Caco-2 (cell line): ENCODE results near the gene CDS2. TPM values are rescaled to one million over a fixed set of nuclear protein-coding genes. Genes with fewer than 3 reads are reported as not detected.

Experiments
- BruUV-seq: library from RNA; stranded (reverse); fragments of 400-500 nt; replicated peaks from 2 replicates; lab custom pipeline; 2021; lab: Mats Ljungman, UMichigan
- CTCF ChIA-PET: fragments of 300-600 bp; sonication (Branson Sonifier 250); formaldehyde crosslinking; loops from one replicate; lab custom pipeline; 2022; ENCODE audit warnings: antibody characterized with exemption; lab: Charles Lee
- POLR2A ChIA-PET: fragments of 300-600 bp; sonication (Branson Sonifier 250); formaldehyde crosslinking; loops from one replicate; lab custom pipeline; 2022; ENCODE audit warnings: antibody characterized with exemption; lab: Charles Lee
- DNase-seq, 2 experiments: peaks; one replicate each; pipeline versions ENCODE4 v3.0.0 to v3.0.0-alpha.2; 2020 to 2022
- H3K27me3 ChIP-seq: replicated peaks from 2 replicates; pipeline ENCODE4 v1.6.0; 2011; ENCODE audit warnings: low read length; ENCODE audit not compliant: control insufficient read depth, insufficient read depth
- H3K36me3 ChIP-seq: 2 replicates; pipeline ENCODE4 v1.5.1; 2011; ENCODE audit warnings: low read length; ENCODE audit not compliant: control insufficient read depth, insufficient read depth
- H3K4me1 ChIP-seq: fragments of 250-450 bp; sonication (Bioruptor Pico); 2 replicates; pipeline ENCODE4 v1.5.1; 2020; ENCODE audit warnings: mild to moderate bottlenecking
- H3K4me3 ChIP-seq: 2 replicates; pipeline ENCODE4 v1.5.1; 2011; ENCODE audit warnings: low read depth, mild to moderate bottlenecking, control low read depth, low read length
- H3K9me3 ChIP-seq: fragments of 250-450 bp; sonication (Bioruptor Pico); 2 replicates; pipeline ENCODE4 v1.5.1; 2020; ENCODE audit warnings: mild to moderate bottlenecking, moderate library complexity
- H3K27ac Mint-ChIP-seq: one replicate; pipeline ENCODE4 v1.8.0; 2022; ENCODE audit warnings: mixed read lengths; ENCODE audit not compliant: unreplicated experiment
- H3K27me3 Mint-ChIP-seq: one replicate; pipeline ENCODE4 v1.8.0; 2022; ENCODE audit warnings: mixed read lengths; ENCODE audit not compliant: insufficient read depth, unreplicated experiment
- H3K36me3 Mint-ChIP-seq: one replicate; pipeline ENCODE4 v1.8.0; 2022; ENCODE audit warnings: mild to moderate bottlenecking, mixed read lengths; ENCODE audit not compliant: insufficient read depth, unreplicated experiment
- H3K4me1 Mint-ChIP-seq: one replicate; pipeline ENCODE4 v1.8.0; 2022; ENCODE audit warnings: low read depth, mixed read lengths; ENCODE audit not compliant: unreplicated experiment
- H3K4me3 Mint-ChIP-seq: one replicate; pipeline ENCODE4 v1.8.0; 2022; ENCODE audit warnings: mild to moderate bottlenecking, moderate library complexity, mixed read lengths; ENCODE audit not compliant: unreplicated experiment
- H3K9me3 Mint-ChIP-seq: one replicate; pipeline ENCODE4 v1.8.0; 2022; ENCODE audit warnings: mixed read lengths; ENCODE audit not compliant: unreplicated experiment
- intact Hi-C: fragments of 100-400 bp; cut with micrococcal nuclease; formaldehyde crosslinking; loops from one replicate; pipeline ENCODE4 v1.10.0; 2022; ENCODE audit not compliant: unreplicated experiment
- total RNA-seq: library from RNA; stranded (reverse); gene quantifications from 2 replicates; pipeline ENCODE4 v1.2.3, GENCODE V29; 2022
- TF ChIP-seq, protein P1 (sequence below), 2 experiments: fragments of 200-600 bp in 1 of 2; IDR thresholded peaks; 1 replicate in 1 of 2; 2 replicates in 1 of 2; pipeline versions ENCODE4 v1.5.1 to v1.8.0; 2011 to 2022; ENCODE audit warnings: antibody characterized with exemption in 1 of 2, control low read depth in 1 of 2, inconsistent platforms in 1 of 2, low read depth in 1 of 2, low read length in 1 of 2, mild to moderate bottlenecking in 1 of 2, moderate library complexity in 1 of 2; ENCODE audit not compliant: insufficient read depth in 1 of 2, severe bottlenecking in 1 of 2, unreplicated experiment in 1 of 2

The CDS2 gene
- total RNA-seq, 1 experiment from 2014 or later = 53.8 TPM

DNA sequence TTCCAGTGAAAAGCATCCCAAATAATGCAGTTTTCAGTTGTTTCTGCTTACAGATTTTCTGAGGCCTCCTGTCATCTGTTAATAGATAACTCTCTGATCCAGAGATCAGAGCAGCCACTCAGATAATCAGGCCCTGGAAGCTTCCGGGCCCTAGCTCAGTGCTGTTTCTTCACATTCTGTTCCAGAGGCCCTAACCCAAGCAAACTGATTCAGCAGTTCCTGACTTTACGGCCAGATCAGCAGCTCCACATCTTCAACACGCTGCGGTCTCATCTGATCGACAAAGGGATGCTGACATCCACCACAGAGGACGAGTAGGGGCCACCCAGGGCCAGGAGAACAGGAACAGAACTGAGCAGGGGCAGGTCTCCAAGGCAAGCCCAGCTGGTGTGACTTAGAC is 63.1 kb downstream of the CDS2 start:
- DNase-seq = no peak
- intact Hi-C loops = loop anchor here (10.0 kb wide), 1 partner anchor 585 kb away; no protein-coding TSS in a partner anchor
- ChIA-PET POLR2A (no interaction called here), CTCF (interaction anchor here (1.4 kb wide), 1 partner anchor 63 kb away, joined by 14 read pairs; the partner anchor contains the start of gene CDS2)
- H3K9me3 Mint-ChIP-seq = no peaks in the 10 kb centered on the region
- Histone ChIP-seq H3K4me1 (no peaks in the 10 kb centered on the region), H3K27me3 (no peaks in the 10 kb centered on the region), H3K36me3 (peaks cover 2% of the 10 kb centered on the region), H3K4me3 (no peak overlapping the region), H3K9me3 (no peaks in the 10 kb centered on the region)
- no peak overlapping the region for H3K4me3 Mint-ChIP-seq
- H3K4me1 Mint-ChIP-seq = no peaks in the 10 kb centered on the region
- BruUV-seq = no TSS peak
- peaks cover 14% of the 10 kb centered on the region for H3K36me3 Mint-ChIP-seq
- TF ChIP-seq, protein P1, sequence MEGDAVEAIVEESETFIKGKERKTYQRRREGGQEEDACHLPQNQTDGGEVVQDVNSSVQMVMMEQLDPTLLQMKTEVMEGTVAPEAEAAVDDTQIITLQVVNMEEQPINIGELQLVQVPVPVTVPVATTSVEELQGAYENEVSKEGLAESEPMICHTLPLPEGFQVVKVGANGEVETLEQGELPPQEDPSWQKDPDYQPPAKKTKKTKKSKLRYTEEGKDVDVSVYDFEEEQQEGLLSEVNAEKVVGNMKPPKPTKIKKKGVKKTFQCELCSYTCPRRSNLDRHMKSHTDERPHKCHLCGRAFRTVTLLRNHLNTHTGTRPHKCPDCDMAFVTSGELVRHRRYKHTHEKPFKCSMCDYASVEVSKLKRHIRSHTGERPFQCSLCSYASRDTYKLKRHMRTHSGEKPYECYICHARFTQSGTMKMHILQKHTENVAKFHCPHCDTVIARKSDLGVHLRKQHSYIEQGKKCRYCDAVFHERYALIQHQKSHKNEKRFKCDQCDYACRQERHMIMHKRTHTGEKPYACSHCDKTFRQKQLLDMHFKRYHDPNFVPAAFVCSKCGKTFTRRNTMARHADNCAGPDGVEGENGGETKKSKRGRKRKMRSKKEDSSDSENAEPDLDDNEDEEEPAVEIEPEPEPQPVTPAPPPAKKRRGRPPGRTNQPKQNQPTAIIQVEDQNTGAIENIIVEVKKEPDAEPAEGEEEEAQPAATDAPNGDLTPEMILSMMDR (IDR thresholded peaks at IDR 0.05; ENCODE audit: insufficient read depth in 1 of 2, low read depth in 1 of 2, low read length in 1 of 2, severe bottlenecking in 1 of 2, unreplicated experiment in 1 of 2) = no peak
- H3K27me3 Mint-ChIP-seq = no peaks in the 10 kb centered on the region
- no peak overlapping the region for H3K27ac Mint-ChIP-seq

DNA sequence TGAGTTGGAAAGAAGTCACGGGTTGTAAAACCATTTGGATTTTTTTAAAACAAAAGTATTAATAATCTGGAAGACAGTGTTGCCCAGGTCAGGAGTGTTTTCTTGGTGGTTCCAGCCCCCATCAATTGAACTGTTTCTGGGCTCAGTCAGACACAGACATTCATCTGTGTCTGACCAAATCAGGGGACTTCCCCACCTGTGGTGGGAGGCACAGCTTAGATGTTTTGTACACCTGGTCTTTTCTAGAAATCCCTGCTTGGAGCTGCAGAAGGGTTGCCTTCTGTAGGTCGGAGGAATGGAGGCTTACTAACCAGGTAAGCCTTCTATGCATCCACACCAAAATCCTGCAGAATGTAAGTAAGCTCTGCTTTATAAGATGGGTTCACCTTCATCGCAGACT is 63.6 kb downstream of the CDS2 start:
- Mint-ChIP-seq H3K4me1 (no peaks in the 10 kb centered on the region), H3K4me3 (no peak overlapping the region), H3K27ac (no peak overlapping the region), H3K9me3 (no peaks in the 10 kb centered on the region), H3K36me3 (peaks cover 14% of the 10 kb centered on the region), H3K27me3 (no peaks in the 10 kb centered on the region)
- Histone ChIP-seq H3K4me1 (no peaks in the 10 kb centered on the region), H3K27me3 (no peaks in the 10 kb centered on the region), H3K4me3 (no peak overlapping the region), H3K9me3 (no peaks in the 10 kb centered on the region), H3K36me3 (peaks cover 2% of the 10 kb centered on the region)
- POLR2A ChIA-PET = no interaction called here
- CTCF ChIA-PET = interaction anchor here (1.4 kb wide), 1 partner anchor 64 kb away, joined by 14 read pairs; the partner anchor contains the start of gene CDS2
- DNase-seq = no peak
- intact Hi-C loops = loop anchor here (10.0 kb wide), 1 partner anchor 586 kb away; no protein-coding TSS in a partner anchor
- BruUV-seq = TSS peak; percentile 10
- TF ChIP-seq, protein P1 (IDR thresholded peaks at IDR 0.05; ENCODE audit: insufficient read depth in 1 of 2, low read depth in 1 of 2, low read length in 1 of 2, severe bottlenecking in 1 of 2, unreplicated experiment in 1 of 2) = no peak

DNA sequence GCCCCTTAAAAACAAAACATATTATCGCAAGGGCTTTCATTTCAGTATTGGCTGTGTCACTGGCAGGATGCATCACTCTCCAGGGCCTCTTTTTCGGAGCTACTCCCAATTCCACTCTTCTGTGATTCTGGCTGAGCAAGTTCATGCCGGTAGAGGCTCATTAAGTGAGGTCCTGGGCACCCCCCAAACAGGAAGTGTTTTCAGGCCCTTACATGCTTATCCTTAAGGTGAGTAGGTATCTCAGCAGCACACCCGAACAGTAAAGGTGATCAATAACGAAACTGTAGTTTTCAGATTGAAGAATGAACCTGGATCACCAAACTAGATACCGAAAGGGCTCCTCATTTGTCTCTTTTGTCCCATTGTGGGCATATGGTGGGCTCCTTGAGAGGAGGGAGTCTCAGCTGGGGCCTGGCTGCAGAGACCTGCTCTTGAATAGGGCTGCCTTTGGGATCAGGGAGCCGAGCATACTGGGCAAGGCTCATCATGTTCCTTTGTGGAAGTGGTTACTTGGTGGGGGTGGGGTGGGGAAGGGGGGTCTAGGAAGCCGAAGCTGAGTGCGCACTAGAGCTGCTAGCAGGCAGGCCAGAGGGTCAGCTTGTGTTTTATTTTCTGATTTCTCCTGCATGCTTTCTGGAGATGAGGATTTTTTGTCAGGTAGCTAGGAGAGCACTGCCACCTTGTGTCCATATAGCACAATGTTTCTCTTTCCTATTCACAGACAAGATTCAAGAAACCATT is 65.2 kb downstream of the CDS2 start:
- H3K27me3 Mint-ChIP-seq = no peaks in the 10 kb centered on the region
- TF ChIP-seq, protein P1 (IDR thresholded peaks at IDR 0.05; ENCODE audit: insufficient read depth in 1 of 2, low read depth in 1 of 2, low read length in 1 of 2, severe bottlenecking in 1 of 2, unreplicated experiment in 1 of 2) = peak; percentile 80 to 81
- H3K4me1 Mint-ChIP-seq = no peaks in the 10 kb centered on the region
- Histone ChIP-seq H3K4me1 (no peaks in the 10 kb centered on the region), H3K4me3 (no peak overlapping the region), H3K27me3 (no peaks in the 10 kb centered on the region), H3K36me3 (no peaks in the 10 kb centered on the region; the same call in 1 of the 2 replicates), H3K9me3 (no peaks in the 10 kb centered on the region)
- peaks cover 21% of the 10 kb centered on the region for H3K36me3 Mint-ChIP-seq
- intact Hi-C loops = loop anchor here (1.0 to 10.0 kb wide), 2 partner anchors 66 to 587 kb away; no protein-coding TSS in a partner anchor
- peak in 1 of 2 experiments; percentile 61 for DNase-seq
- H3K4me3 Mint-ChIP-seq = no peak overlapping the region
- no peak overlapping the region for H3K27ac Mint-ChIP-seq
- H3K9me3 Mint-ChIP-seq = no peaks in the 10 kb centered on the region
- POLR2A ChIA-PET = interaction anchor here (1.4 kb wide), 1 partner anchor 65 kb away, joined by 25 read pairs; the partner anchor contains the start of gene CDS2
- no TSS peak for BruUV-seq
- CTCF ChIA-PET = interaction anchor here (0.5 to 4.9 kb wide), 14 partner anchors 9 to 77 kb away, joined by 3 to 246 read pairs (median 4); partner anchors contain the start of genes CDS2 and PCNA
